ENCODE data around the gene TRPV4.
A peak's percentile ranks its signal among the peaks of the same experiment; 100 is the strongest.

The TRPV4 gene

GRCh38 chr12:109775172-109775881 lies 57.9 kb downstream of the TRPV4 start:
- DNase-seq, result peak; percentile 52

- no peak for DNase-seq
Observed at GRCh38 chr12:109773384-109774011, 59.7 kb downstream of the TRPV4 start.

- DNase-seq, result no peak
Observed at GRCh38 chr12:109772622-109773321, 60.4 kb downstream of the TRPV4 start.

- DNase-seq, result no peak
Observed at GRCh38 chr12:109771746-109772621, 61.2 kb downstream of the TRPV4 start.

GRCh38 chr12:109770861-109771670 lies 62.1 kb downstream of the TRPV4 start:
- no peak for DNase-seq

- no peak for DNase-seq
Observed at GRCh38 chr12:109770104-109770860, 62.9 kb downstream of the TRPV4 start.

GRCh38 chr12:109768901-109769670 lies 64.1 kb downstream of the TRPV4 start:
- no peak for DNase-seq

GRCh38 chr12:109767991-109768900 lies 65.0 kb downstream of the TRPV4 start:
- DNase-seq, result no peak

- no peak for DNase-seq
Observed at GRCh38 chr12:109767456-109767855, 65.7 kb downstream of the TRPV4 start.

GRCh38 chr12:109766251-109766778 lies 66.9 kb downstream of the TRPV4 start:
- no peak for DNase-seq

GRCh38 chr12:109765446-109765810 lies 67.8 kb downstream of the TRPV4 start:
- DNase-seq, result no peak

GRCh38 chr12:109764776-109765445 lies 68.3 kb downstream of the TRPV4 start:
- DNase-seq, result no peak

GRCh38 chr12:109764123-109764522 lies 69.1 kb downstream of the TRPV4 start:
- no peak for DNase-seq

GRCh38 chr12:109763201-109763841 lies 69.9 kb downstream of the TRPV4 start:
- DNase-seq, result no peak

GRCh38 chr12:109762673-109763191 lies 70.5 kb downstream of the TRPV4 start:
- DNase-seq, result no peak

GRCh38 chr12:109762071-109762672 lies 71.0 kb downstream of the TRPV4 start:
- no peak for DNase-seq
